Neural progenitor cell (in vitro differentiated cells): ENCODE data around the gene GAB1. TPM values are rescaled to one million over a fixed set of nuclear protein-coding genes. Genes with fewer than 3 reads are reported as not detected.

ENCODE experiments used
- DNase-seq: peaks from one replicate; pipeline ENCODE4 v3.0.0-alpha.2; 2016; ENCODE audit warnings: low spot score
- H2AFZ ChIP-seq: fragments of 200-600 bp; sonication (generic); replicated peaks from 2 replicates; pipeline ENCODE4 v1.6.1; 2016; ENCODE audit warnings: antibody characterized with exemption
- H3F3A ChIP-seq: fragments of 200-600 bp; sonication (generic); 2 replicates; pipeline ENCODE4 v1.6.1; 2016; ENCODE audit warnings: antibody characterized with exemption, low read depth
- H3K27ac ChIP-seq: fragments of 200-600 bp; sonication (generic); 2 replicates; pipeline ENCODE4 v1.5.1; 2016; ENCODE audit warnings: mild to moderate bottlenecking
- H3K27me3 ChIP-seq: fragments of 200-600 bp; sonication (generic); 2 replicates; pipeline ENCODE4 v1.6.1; 2016; ENCODE audit warnings: mild to moderate bottlenecking, moderate library complexity
- H3K36me3 ChIP-seq: fragments of 200-600 bp; sonication (generic); 2 replicates; pipeline ENCODE4 v1.5.1; 2016
- H3K4me1 ChIP-seq: fragments of 200-600 bp; sonication (generic); 2 replicates; pipeline ENCODE4 v1.6.1; 2016; ENCODE audit warnings: mixed run types
- H3K4me2 ChIP-seq: fragments of 200-600 bp; sonication (generic); 2 replicates; pipeline ENCODE4 v1.6.1; 2016
- H3K4me3 ChIP-seq: fragments of 200-600 bp; sonication (generic); 2 replicates; pipeline ENCODE4 v1.5.1; 2016
- H3K79me2 ChIP-seq: fragments of 200-600 bp; sonication (generic); 2 replicates; pipeline ENCODE4 v1.6.1; 2016; ENCODE audit warnings: low read depth
- H3K9ac ChIP-seq: fragments of 200-600 bp; sonication (generic); 2 replicates; pipeline ENCODE4 v1.6.1; 2016
- H3K9me3 ChIP-seq: fragments of 200-600 bp; sonication (generic); 2 replicates; pipeline ENCODE4 v1.5.1; 2016; ENCODE audit warnings: low read depth
- H4K20me1 ChIP-seq: fragments of 200-600 bp; sonication (generic); 2 replicates; pipeline ENCODE4 v1.6.1; 2016; ENCODE audit warnings: low read depth
- H3K27ac Mint-ChIP-seq: 3 replicates; pipeline ENCODE4 v1.8.0; 2021; ENCODE audit warnings: mixed read lengths
- H3K27me3 Mint-ChIP-seq: 2 replicates; pipeline ENCODE4 v1.8.0; 2022; ENCODE audit warnings: low read depth, mild to moderate bottlenecking, inconsistent platforms, moderate library complexity, mixed read lengths; ENCODE audit not compliant: insufficient read depth
- H3K36me3 Mint-ChIP-seq: 3 replicates; pipeline ENCODE4 v1.8.0; 2021; ENCODE audit warnings: mixed read lengths
- H3K4me1 Mint-ChIP-seq: 3 replicates; pipeline ENCODE4 v1.8.0; 2021; ENCODE audit warnings: mixed read lengths
- H3K4me3 Mint-ChIP-seq: 3 replicates; pipeline ENCODE4 v1.8.0; 2021; ENCODE audit warnings: mild to moderate bottlenecking, moderate library complexity, mixed read lengths
- H3K9me3 Mint-ChIP-seq: 3 replicates; pipeline ENCODE4 v1.8.0; 2020; ENCODE audit warnings: mixed read lengths
- CTCF ChIP-seq: fragments of 200-600 bp; sonication (generic); IDR thresholded peaks from 2 replicates; pipeline ENCODE4 v1.5.1; 2017; ENCODE audit warnings: antibody characterized with exemption, mild to moderate bottlenecking
- EZH2 ChIP-seq: fragments of 200-600 bp; sonication (generic); IDR thresholded peaks from 2 replicates; pipeline ENCODE4 v1.6.1; 2017; ENCODE audit warnings: antibody characterized with exemption, mild to moderate bottlenecking, moderate library complexity
- EZH2phosphoT487 ChIP-seq: fragments of 200-600 bp; sonication (generic); IDR thresholded peaks from 2 replicates; pipeline ENCODE4 v1.6.1; 2017; ENCODE audit warnings: antibody characterized with exemption
- total RNA-seq: library from RNA; depleted of rRNA; stranded (reverse); fragments of >200 nt; gene quantifications from 2 replicates; pipeline ENCODE4 v1.2.3, GENCODE V29; 2015; ENCODE audit warnings: low replicate concordance

GAB1 gene
- total RNA-seq, 1 donor from 2014 or later, result 31.3 TPM

- no peaks in the 10 kb centered on the region for H4K20me1 ChIP-seq
- Mint-ChIP-seq H3K4me3 (no peak overlapping the region), H3K4me1 (no peaks in the 10 kb centered on the region), H3K27me3 (peaks cover 2% of the 10 kb centered on the region), H3K36me3 (no peaks in the 10 kb centered on the region), H3K9me3 (no peaks in the 10 kb centered on the region), H3K27ac (no peak overlapping the region)
- no peak overlapping the region for H3K9ac ChIP-seq
- H2AFZ ChIP-seq, result no peak overlapping the region
- H3K36me3 ChIP-seq, result no peaks in the 10 kb centered on the region
- no peaks in the 10 kb centered on the region for H3F3A ChIP-seq
- H3K27ac ChIP-seq, result no peak overlapping the region
- H3K4me1 ChIP-seq, result peaks cover 3% of the 10 kb centered on the region
- no peak overlapping the region for H3K4me3 ChIP-seq
- no peak overlapping the region for H3K4me2 ChIP-seq
- no peaks in the 10 kb centered on the region for H3K27me3 ChIP-seq
- H3K9me3 ChIP-seq, result no peaks in the 10 kb centered on the region
- DNase-seq, result no peak
- TF ChIP-seq EZH2phosphoT487 (no peak), CTCF (no peak), EZH2 (no peak)
- no peaks in the 10 kb centered on the region for H3K79me2 ChIP-seq
Observed at GRCh38 chr4:143294310-143294709, 42.4 kb upstream of the GAB1 start.

- Histone ChIP-seq H3K27me3 (no peaks in the 10 kb centered on the region), H3K9ac (no peak overlapping the region), H3K9me3 (no peaks in the 10 kb centered on the region), H2AFZ (no peak overlapping the region), H3F3A (no peaks in the 10 kb centered on the region), H3K4me1 (peaks cover 3% of the 10 kb centered on the region), H3K27ac (no peak overlapping the region), H3K4me3 (no peak overlapping the region), H3K79me2 (no peaks in the 10 kb centered on the region), H4K20me1 (no peaks in the 10 kb centered on the region), H3K4me2 (no peak overlapping the region), H3K36me3 (no peaks in the 10 kb centered on the region)
- H3K36me3 Mint-ChIP-seq, result no peaks in the 10 kb centered on the region
- H3K9me3 Mint-ChIP-seq, result no peaks in the 10 kb centered on the region
- peaks cover 2% of the 10 kb centered on the region for H3K27me3 Mint-ChIP-seq
- H3K27ac Mint-ChIP-seq, result no peak overlapping the region
- no peaks in the 10 kb centered on the region for H3K4me1 Mint-ChIP-seq
- TF ChIP-seq CTCF (no peak), EZH2 (no peak), EZH2phosphoT487 (no peak)
- H3K4me3 Mint-ChIP-seq, result no peak overlapping the region
- DNase-seq, result no peak
Observed at GRCh38 chr4:143294710-143295275, 41.9 kb upstream of the GAB1 start.

GRCh38 chr4:143296397-143297067, 40.1 kb upstream of the GAB1 start:
- Histone ChIP-seq H4K20me1 (no peaks in the 10 kb centered on the region), H3K36me3 (no peaks in the 10 kb centered on the region), H3K4me3 (no peak overlapping the region), H3K27me3 (no peaks in the 10 kb centered on the region), H3K9me3 (no peaks in the 10 kb centered on the region), H3F3A (no peaks in the 10 kb centered on the region), H3K79me2 (no peaks in the 10 kb centered on the region), H3K9ac (no peak overlapping the region), H3K27ac (no peak overlapping the region), H3K4me2 (no peak overlapping the region), H2AFZ (no peak overlapping the region), H3K4me1 (no peaks in the 10 kb centered on the region)
- no peaks in the 10 kb centered on the region for H3K9me3 Mint-ChIP-seq
- H3K27ac Mint-ChIP-seq, result no peak overlapping the region
- no peak for DNase-seq
- no peaks in the 10 kb centered on the region for H3K27me3 Mint-ChIP-seq
- H3K36me3 Mint-ChIP-seq, result no peaks in the 10 kb centered on the region
- H3K4me1 Mint-ChIP-seq, result no peaks in the 10 kb centered on the region
- no peak for TF ChIP-seq EZH2
- no peak for TF ChIP-seq EZH2phosphoT487
- no peak for TF ChIP-seq CTCF
- no peak overlapping the region for H3K4me3 Mint-ChIP-seq
